ENCODE data around the gene UBE4A.

Gene UBE4A

DNA sequence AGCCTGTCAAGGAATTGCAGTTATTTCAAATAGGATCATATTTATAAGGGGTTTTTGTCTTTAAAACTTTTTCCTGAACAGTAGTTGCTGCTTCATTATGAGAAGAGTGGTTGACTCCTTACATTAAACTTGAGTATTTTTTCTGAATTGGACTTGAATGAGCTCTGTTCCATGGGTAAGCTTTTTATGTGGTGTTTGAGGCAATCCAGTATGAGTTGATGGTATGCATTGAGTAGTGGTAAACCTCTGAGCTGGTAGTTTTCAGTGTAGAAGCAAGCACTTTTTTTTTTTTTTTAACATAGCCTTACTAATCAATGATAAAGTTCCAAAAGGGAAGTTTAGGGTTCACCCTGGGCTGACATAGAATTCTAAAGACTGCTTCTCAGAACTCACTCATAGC is 80.2 kb downstream of the UBE4A start:
- no peak for DNase-seq

DNA sequence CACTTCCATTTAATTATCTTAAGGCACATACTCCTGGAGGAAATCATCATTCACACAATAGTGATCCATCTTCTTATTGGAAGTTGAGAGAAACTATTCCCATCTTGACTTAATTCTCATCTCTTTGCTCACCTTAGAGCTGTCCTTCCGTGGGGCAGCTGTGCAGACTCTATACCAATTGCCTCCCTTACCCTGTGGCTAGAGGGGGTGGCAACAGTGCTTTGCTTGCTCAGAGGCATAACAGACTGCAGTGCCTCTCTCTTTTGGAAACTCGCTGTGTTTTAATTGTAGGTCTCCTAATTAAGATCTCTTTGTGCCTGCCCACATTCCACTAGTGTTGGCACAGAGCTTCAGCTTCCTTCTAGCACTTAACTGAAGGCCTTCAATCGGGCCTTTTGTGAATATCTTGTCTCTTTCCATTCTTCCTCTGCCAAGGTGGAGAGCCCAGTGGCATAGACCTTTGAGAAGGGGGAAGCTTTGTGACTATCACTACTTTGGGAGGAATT is 82.4 kb downstream of the UBE4A start:
- DNase-seq: no peak

DNA sequence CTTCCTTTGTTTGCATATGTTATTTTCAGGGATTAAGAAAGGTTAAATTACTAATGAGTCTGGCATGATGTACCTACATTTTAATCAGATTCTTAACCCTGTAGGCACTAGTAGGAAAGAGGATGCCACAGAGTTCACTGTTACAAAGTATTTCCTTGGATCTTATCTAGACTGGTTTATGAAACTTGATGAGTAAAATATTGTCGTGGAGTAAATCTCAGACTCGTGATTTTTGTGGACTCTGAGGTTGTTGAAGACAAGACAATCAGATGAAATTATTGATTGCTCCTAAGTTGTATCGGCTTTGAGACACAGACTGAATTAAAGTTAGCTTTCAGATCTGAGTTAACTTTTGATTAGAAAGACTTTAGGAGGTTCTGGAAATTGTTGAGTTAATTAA is 82.9 kb downstream of the UBE4A start:
- DNase-seq: no peak

DNA sequence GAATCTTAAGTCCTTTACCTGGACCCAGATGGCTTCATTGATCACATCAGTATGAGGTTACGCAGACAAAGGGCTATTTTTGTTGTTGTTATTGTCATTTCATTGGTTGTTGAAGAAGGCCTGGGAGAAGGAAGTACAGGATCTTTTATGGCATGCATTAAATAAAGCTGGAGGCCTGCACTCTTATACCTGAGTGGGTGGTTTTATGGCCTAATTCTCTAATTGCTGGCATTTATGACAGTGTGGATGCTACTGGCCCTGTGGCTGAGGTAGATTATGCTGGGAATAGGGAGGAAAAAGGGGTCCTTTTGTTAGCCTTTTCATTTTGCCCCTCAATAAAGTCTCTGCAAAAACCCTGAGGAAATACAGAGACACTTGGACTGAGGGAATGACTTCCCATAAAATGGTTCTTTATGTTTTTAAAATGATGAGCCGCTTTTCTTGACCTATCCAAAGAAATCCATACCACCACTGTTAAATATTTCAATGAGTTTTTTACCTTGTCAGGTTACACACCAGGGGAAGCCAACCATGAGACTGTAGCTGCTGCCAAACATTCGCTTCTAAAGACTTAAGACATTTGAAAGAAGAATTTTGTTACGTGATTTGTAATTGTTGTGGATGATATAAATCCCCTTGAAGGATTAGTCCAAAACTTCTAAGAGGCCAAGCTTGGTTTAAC is 83.6 kb downstream of the UBE4A start:
- no peak for DNase-seq

DNA sequence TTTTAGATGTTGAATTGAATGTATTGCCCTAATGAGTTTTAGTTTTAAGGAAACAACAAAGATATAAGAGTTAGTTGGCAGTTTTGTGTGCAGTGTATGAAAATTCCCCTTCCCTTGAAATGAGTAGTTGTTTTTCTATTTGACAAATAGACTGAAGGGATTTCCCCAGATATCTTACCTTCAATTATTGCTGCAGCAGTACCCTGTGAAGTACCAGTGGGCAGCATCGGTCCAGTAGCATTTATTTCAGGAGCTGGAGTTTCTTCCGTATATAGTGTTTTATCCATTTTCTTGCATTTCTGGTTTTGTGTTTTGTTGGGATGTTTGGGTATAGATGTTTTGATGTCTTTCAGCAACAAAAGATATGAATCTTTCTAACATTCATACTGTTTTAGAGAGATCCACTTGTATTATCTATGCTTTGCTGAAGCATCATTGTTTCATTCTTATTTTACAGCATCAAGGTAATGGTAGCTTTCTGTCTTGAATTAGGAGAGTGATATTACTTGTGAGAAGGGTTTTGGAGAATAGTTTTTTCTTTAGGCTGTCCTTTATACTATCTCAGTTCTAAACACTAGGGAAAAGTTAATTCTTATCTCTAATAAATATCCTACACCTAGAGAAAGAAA is 84.3 kb downstream of the UBE4A start:
- no peak for DNase-seq

DNA sequence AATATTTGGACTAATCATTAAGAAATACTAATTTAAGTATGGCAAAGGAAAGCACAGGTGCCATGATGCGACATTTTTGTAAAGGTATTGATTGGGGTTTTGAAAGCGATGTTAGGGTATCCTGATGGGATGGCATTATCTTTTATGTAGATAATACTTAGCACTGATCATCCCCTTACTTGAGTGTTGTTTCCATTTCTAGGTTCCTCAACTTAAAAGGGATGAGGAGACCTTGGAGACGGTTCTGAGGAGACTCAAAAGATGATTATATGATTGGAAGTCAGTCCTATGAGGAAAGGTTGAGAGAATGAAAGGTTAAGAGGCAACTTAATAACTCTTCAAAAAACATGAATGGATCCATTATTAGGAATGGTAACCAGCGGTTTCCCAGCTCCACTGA is 88.0 kb downstream of the UBE4A start:
- no peak for DNase-seq

DNA sequence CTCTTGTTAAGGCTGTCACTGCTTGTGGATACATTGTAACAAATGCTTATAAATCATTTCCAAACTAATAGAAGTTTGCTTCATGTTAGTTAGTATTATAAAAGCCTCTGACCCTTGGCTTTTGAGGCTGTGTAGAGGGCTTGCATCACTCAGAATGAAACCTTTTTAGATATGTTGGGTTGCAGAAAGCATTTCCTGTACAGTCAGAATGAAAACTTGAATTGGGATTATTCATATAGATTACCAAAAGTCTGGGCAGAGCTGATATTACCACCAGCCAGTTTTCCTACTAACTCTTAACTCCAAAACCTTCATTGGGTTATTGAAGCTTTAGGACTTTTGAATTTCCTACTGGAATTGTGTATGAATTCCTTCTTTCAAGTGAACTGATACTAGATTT is 88.9 kb downstream of the UBE4A start:
- no peak for DNase-seq
